GOT3 (cell line): ENCODE measurements around the gene TAS2R20.

Experiments
- DNase-seq: peaks from one replicate; lab custom pipeline; 2025; ENCODE audit warnings: mixed read lengths; lab: John Stamatoyannopoulos, UW

The TAS2R20 gene

DNA sequence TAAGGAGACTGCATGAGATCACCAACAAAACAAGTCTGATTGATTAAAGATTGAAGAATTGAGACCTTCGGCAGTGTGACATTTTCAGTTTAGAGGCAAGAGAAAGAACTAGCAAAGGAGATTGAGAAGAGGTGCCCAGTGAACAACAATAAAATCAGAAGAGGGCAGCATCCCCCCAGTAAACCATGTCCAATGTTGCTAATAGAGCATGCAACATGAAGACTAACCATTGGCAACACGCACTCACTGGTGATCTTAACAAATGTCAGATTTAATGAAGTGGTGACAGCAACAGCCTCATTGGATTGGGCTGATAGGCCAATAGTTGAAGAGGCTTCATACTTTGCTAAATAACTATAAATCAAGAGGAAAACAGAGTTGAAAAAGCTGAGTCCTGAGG, 38.3 kb downstream of the TAS2R20 start:
- DNase-seq = no peak

DNA sequence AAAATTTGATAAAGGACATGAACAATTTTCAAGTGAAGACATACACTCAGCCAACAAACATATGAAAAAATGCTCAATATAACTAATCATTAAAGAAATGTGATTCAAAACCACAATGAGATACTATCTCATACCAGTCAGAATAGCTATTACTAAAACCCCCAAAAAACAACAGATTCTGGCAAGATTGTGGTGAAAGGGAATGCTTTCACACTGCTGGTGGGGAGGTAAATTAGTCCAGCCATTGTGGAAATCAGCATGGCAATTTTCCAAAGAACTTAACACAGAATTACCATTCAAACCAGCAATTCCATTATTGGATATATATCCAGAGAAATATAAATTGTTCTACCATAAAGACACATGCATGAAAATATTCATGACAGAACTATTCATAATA, 40.4 kb downstream of the TAS2R20 start:
- no peak for DNase-seq

GRCh38 chr12:10956085-10956484, 42.0 kb downstream of the TAS2R20 start:
- no peak for DNase-seq

DNA sequence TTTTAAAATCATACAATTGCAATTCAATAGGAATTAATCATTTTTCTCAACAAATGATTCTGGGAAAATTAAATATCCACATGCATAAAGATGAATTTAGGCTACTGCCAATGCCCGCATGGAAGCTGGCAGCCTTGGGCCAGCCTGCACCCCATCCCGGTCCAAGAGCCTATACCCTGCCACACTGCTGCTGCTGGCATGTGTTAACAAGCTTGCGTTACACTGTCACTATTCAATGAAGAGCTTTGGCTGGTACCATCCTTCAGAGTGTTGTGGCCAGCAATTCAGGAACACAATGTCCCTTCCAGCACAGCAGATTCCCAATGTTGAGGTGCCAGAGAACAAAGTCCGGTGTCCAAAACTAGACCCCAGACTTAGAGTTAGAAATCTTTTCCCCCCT, 45.5 kb downstream of the TAS2R20 start:
- DNase-seq = no peak
